AG10803 (cell line): ENCODE measurements around the gene IDUA.
"Not testable (repeated sequence)": the region's sequence is repeated elsewhere in the genome, so short reads cannot be mapped to it uniquely, and the experiment has no call there.

Source experiments
- DNase-seq: peaks from one replicate; pipeline ENCODE4 v3.0.0; 2010; ENCODE audit warnings: low read depth
- H3K4me3 ChIP-seq: 2 replicates; pipeline ENCODE4 v1.5.1; 2011; ENCODE audit warnings: mild to moderate bottlenecking, low read length, control low read depth
- TF ChIP-seq, protein P1 (sequence below): conservative IDR thresholded peaks from 2 replicates; pipeline ENCODE4 v1.5.1; 2011; ENCODE audit warnings: mild to moderate bottlenecking, low read length, control low read depth, inconsistent platforms

Gene IDUA

DNA sequence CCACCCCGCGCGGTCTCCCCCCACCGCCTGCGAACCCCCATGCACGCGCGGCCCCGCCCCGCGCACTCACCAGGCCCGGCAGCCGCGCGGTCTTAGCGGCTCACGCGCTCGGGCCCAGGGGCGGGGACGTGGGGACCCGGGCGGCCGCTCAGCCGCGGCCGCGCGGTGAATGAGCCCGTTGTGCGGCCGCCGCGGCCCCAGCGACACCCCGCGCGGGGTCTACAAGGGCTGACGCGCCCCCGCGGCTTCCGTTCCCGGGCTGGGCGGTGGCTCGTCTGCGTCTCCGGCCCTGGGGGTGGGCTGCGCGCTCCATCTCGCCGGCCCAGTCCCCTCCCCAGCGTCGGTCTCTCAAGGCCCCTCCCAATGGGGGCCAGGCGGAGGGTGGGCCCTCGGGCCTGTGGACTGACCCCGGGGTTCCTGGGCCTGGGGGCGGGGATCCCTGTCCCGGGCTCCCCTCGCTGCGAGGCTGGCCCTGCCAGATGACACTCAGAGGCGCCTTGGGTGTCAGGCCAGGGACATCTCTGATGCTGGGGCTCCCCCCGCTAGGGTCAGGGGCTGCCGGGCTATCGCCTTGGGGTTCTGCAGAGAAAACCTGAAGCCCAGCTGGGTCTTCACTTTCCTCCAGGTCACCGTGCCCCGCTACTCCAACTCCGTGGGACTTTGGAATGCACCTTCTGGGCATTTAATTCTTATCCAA lies 10.7 kb downstream of the IDUA start:
- no peak for DNase-seq
- TF ChIP-seq, protein P1, sequence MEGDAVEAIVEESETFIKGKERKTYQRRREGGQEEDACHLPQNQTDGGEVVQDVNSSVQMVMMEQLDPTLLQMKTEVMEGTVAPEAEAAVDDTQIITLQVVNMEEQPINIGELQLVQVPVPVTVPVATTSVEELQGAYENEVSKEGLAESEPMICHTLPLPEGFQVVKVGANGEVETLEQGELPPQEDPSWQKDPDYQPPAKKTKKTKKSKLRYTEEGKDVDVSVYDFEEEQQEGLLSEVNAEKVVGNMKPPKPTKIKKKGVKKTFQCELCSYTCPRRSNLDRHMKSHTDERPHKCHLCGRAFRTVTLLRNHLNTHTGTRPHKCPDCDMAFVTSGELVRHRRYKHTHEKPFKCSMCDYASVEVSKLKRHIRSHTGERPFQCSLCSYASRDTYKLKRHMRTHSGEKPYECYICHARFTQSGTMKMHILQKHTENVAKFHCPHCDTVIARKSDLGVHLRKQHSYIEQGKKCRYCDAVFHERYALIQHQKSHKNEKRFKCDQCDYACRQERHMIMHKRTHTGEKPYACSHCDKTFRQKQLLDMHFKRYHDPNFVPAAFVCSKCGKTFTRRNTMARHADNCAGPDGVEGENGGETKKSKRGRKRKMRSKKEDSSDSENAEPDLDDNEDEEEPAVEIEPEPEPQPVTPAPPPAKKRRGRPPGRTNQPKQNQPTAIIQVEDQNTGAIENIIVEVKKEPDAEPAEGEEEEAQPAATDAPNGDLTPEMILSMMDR, result no peak
- H3K4me3 ChIP-seq, result no peak overlapping the region; the same call in 1 of the 2 replicates

DNA sequence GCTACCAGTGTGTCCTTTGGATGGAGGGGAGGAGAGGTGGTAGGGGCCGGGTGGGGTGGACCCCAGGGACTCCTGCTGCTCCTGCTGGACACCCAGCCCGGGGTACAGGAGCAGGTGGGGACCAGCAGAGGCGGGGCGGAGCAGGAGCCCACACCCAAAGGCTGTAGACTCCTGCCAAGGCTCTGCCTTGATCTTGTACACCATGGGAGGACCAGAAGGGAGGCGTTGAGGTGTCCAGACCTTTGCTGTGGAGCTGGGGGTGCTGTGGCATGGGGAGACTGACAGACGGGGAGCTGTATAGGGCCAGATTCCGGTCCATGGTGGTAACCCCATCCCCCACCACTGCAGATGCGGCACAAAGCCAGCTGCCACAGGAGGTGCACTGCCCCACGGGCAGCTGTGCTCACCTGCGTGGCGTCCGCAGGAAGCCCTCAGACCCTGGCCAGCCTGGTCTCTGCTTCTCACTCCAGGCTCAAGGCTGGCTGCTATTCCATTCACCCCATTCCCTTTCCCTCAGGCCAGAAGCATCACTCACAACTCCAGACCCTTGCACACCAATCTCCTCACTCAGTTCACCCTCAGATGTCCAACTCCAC lies 11.3 kb downstream of the IDUA start:
- no peak for DNase-seq
- TF ChIP-seq, protein P1, result no peak
- no peak overlapping the region for H3K4me3 ChIP-seq

DNA sequence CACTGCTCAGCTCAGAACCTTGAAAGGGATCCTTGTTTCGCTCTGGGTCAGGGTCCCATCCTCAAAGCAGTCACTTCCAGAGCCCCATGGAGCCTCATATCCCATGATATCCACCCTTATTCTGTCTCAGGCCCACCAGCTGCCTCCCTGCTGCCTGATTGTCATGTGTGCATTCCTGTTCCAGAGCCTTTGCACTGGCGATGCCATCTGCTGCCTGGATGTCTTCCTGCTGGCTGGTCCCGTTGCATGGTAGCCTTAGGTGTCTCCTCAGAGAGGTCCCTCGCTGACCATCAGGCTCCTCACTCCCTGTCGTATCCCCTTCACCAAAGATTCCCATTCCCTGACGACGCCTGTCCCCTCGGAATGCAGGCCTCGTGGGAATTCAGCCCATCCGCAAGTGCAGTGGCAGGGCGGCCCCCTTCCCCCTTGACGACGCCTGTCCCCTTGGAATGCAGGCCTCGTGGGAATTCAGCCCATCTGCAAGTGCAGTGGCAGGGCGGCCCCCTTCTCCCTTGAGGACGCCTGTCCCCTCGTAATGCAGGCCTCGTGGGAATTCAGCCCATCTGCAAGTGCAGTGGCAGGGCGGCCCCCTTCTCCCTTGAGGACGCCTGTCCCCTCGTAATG lies 12.5 kb downstream of the IDUA start:
- DNase-seq, H3K4me3 ChIP-seq: not testable (repeated sequence)

DNA sequence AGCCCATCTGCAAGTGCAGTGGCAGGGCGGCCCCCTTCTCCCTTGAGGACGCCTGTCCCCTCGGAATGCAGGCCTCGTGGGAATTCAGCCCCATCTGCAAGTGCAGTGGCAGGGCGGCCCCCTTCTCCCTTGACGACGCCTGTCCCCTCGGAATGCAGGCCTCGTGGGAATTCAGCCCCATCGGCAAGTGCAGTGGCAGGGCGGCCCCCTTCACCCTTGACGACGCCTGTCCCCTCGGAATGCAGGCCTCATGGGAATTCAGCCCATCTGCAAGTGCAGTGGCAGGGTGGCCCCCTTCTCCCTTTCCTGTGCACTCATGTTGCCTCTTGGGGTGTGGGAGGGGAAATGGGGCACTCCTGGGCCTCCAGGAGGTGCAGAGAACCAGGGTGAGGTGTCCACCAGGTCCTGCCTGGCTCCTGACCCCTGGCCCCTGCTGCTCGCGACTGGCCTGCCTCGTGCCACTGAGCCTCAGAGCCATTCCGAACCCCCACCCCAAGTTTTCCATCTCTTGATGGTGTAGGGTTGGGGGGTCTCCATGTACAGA lies 13.1 kb downstream of the IDUA start:
- DNase-seq, result no peak
- TF ChIP-seq, protein P1, result no peak
- H3K4me3 ChIP-seq, result no peak overlapping the region

DNA sequence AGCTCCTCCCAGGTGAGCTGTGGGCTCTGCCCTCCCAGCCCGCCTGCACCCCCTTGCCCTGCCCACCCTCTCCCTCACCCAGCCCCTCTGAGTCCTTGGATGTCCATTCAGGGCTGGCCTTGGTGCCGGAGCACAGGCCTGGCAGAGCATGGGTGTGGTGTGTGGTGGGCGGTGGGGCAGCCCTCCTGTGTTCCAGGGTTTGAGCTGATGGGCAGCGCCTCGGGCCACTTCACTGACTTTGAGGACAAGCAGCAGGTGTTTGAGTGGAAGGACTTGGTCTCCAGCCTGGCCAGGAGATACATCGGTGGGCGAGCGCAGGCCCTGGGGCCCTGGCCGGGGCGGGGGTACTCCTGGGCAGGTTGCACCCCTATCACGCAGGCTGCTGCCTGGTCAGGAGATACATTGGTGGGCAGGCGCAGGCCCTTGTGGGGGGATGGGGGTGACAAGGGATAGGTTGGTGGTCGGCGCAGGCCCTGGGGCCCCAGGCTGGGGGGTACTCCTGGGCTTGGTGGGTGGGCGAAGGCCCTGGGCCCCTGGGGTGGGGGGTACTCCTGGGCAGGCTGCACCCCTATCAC lies 13.9 kb downstream of the IDUA start:
- H3K4me3 ChIP-seq, result no peak overlapping the region
- TF ChIP-seq, protein P1, result no peak
- DNase-seq, result no peak

DNA sequence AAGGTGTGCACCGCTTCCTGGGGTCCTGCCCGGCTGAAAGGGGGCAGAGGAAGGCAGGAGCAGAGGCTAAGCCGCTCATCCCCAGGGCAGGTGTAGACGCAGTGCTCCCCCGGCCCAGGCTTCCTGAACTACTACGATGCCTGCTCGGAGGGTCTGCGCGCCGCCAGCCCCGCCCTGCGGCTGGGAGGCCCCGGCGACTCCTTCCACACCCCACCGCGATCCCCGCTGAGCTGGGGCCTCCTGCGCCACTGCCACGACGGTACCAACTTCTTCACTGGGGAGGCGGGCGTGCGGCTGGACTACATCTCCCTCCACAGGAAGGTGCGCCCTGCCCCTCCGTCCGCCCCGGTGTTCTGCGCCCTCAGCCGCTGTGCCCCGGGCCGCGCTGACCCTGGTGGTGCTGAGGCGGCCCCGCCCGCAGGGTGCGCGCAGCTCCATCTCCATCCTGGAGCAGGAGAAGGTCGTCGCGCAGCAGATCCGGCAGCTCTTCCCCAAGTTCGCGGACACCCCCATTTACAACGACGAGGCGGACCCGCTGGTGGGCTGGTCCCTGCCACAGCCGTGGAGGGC lies 14.8 kb downstream of the IDUA start:
- no peak for DNase-seq
- TF ChIP-seq, protein P1, result no peak
- H3K4me3 ChIP-seq, result no peak overlapping the region

DNA sequence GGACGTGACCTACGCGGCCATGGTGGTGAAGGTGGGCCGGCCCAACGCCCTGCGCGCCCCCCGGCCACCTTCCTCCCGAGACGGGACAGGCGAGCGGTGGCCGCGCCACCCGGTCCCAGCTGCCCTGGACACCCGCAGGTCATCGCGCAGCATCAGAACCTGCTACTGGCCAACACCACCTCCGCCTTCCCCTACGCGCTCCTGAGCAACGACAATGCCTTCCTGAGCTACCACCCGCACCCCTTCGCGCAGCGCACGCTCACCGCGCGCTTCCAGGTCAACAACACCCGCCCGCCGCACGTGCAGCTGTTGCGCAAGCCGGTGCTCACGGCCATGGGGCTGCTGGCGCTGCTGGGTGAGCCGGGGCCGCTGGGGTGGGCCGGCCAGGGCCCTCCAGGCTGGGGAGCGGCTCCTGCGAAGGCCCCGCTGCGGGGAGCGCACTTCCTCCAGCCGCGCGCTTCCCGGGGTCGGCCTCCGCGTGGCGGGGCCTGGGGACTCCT lies 15.3 kb downstream of the IDUA start:
- peak; percentile 29 for DNase-seq
- TF ChIP-seq, protein P1, result no peak
- H3K4me3 ChIP-seq, result no peak overlapping the region
